Hepatocyte (in vitro differentiated cells): Measurements from ENCODE around the gene HSPB6. TPM values are rescaled to one million over a fixed set of nuclear protein-coding genes. Genes with fewer than 3 reads are reported as not detected.

ENCODE experiments used
- DNase-seq: peaks from one replicate; pipeline ENCODE4 v3.0.0-alpha.2; 2016; ENCODE audit warnings: low spot score
- H2AFZ ChIP-seq: fragments of 200-600 bp; sonication (generic); 2 replicates; pipeline ENCODE4 v1.6.0; 2016; ENCODE audit warnings: antibody characterized with exemption, mild to moderate bottlenecking
- H3K27ac ChIP-seq: fragments of 200-600 bp; sonication (generic); 2 replicates; pipeline ENCODE4 v1.5.1; 2016; ENCODE audit warnings: mild to moderate bottlenecking
- H3K27me3 ChIP-seq: fragments of 200-600 bp; sonication (generic); 2 replicates; pipeline ENCODE4 v1.6.1; 2016
- H3K36me3 ChIP-seq: fragments of 200-600 bp; sonication (generic); replicated peaks from 2 replicates; pipeline ENCODE4 v1.5.1; 2016; ENCODE audit warnings: low read depth; ENCODE audit not compliant: insufficient read depth
- H3K4me1 ChIP-seq: fragments of 200-600 bp; sonication (generic); 2 replicates; pipeline ENCODE4 v1.5.1; 2016; ENCODE audit warnings: mild to moderate bottlenecking, moderate library complexity; ENCODE audit not compliant: insufficient read depth
- H3K4me2 ChIP-seq: fragments of 200-600 bp; sonication (generic); 2 replicates; pipeline ENCODE4 v1.6.0; 2016
- H3K4me3 ChIP-seq: fragments of 200-600 bp; sonication (generic); 2 replicates; pipeline ENCODE4 v1.5.1; 2016; ENCODE audit warnings: mild to moderate bottlenecking
- H3K79me2 ChIP-seq: fragments of 200-600 bp; sonication (generic); 2 replicates; pipeline ENCODE4 v1.6.0; 2017; ENCODE audit warnings: mild to moderate bottlenecking
- H3K9me2 ChIP-seq: fragments of 200-600 bp; sonication (generic); replicated peaks from 2 replicates; pipeline ENCODE4 v1.6.0; 2017; ENCODE audit warnings: mild to moderate bottlenecking; ENCODE audit not compliant: insufficient read depth
- H3K9me3 ChIP-seq: fragments of 200-600 bp; sonication (generic); 2 replicates; pipeline ENCODE4 v1.5.1; 2016; ENCODE audit warnings: low read depth, mild to moderate bottlenecking
- H4K20me1 ChIP-seq: fragments of 200-600 bp; sonication (generic); 2 replicates; pipeline ENCODE4 v1.6.0; 2016; ENCODE audit warnings: mild to moderate bottlenecking; ENCODE audit not compliant: insufficient read depth, poor library complexity, severe bottlenecking
- EZH2 ChIP-seq: fragments of 200-600 bp; sonication (generic); IDR thresholded peaks from 2 replicates; pipeline ENCODE4 v1.6.1; 2016; ENCODE audit warnings: antibody characterized with exemption, mild to moderate bottlenecking, borderline replicate concordance
- EZH2phosphoT487 ChIP-seq: fragments of 200-600 bp; sonication (generic); IDR thresholded peaks from one replicate; pipeline ENCODE4 v1.6.1; 2018; ENCODE audit warnings: antibody characterized with exemption, mild to moderate bottlenecking, low read depth, moderate library complexity; ENCODE audit not compliant: unreplicated experiment, severe bottlenecking
- WGBS: methylation state at CpG from one replicate; pipeline ENCODE4 v1.1.6; 2016; ENCODE audit warnings: low lambda C conversion rate; ENCODE audit errors: missing lambda C conversion rate; 5-methylcytosine and 5-hydroxymethylcytosine counted together
- polyA plus RNA-seq: library from polyadenylated mRNA; unstranded; fragments of >200 nt; fragmentation: Nextera tagmentation; extraction: Ambion mirVana; gene quantifications from 2 replicates; pipeline ENCODE4 v1.2.1, GENCODE V29; 2016
- total RNA-seq: library from RNA; depleted of rRNA; stranded (reverse); fragments of >200 nt; gene quantifications from 2 replicates; pipeline ENCODE4 v1.2.3, GENCODE V29; 2014
- TF ChIP-seq, protein P1 (sequence below): fragments of 200-600 bp; sonication (generic); IDR thresholded peaks from 2 replicates; pipeline ENCODE4 v1.5.1; 2016; ENCODE audit warnings: antibody characterized with exemption, mild to moderate bottlenecking; ENCODE audit not compliant: poor library complexity

The HSPB6 gene
- total and polyA plus RNA-seq, 2 experiments from 2014 or later: 7.1 to 235 TPM

DNA sequence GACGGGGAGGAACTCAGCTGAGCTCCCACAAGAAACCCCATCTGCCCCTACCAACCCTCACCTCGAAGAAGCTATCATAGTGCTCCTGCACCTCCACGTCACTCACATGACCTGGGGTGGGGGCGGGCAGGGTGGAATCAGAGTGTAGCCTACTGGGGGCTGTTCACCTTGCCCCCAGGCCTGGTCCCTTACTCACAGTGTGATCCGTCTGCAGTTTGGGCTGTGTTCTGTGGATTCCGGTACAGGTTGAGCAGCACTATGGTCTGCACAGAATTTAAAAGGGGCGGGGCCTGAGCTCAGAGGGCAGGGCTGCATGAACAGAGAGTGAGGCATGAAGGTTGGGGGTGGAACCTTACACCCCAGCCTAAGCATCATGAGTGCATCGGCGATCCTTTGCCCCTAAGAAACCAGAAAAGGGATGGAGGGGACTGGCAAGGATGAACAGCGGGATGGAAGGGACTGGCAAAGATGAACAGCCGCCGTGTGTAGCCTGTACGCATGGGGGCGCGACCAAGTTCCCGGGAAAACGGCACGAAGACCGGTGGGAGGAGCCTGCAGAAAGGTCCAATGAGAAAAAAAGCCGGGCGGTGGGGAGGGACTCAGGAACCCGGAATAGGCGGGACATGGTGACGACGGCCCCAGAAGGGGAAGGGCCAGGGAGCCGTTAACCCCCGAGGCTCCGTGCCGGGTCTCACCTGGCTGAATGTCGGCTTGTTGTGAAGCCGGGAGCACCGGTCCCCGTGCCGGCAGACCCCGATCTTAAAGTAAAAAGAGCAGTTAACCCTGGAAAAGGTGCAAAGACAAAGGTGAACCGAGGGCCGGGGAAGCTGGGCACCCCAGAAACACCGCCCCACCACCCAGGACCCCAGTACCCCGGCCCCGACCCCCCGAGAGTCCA is 12.2 kb downstream of the HSPB6 start:
- Histone ChIP-seq H3K9me2 (no peaks in the 10 kb centered on the region), H3K79me2 (peaks cover 28% of the 10 kb centered on the region), H3K4me2 (peak overlapping the region; percentile 77), H3K36me3 (no peaks in the 10 kb centered on the region), H3K4me3 (peak overlapping the region; percentile 34), H3K27me3 (no peaks in the 10 kb centered on the region), H3K4me1 (peaks cover 15% of the 10 kb centered on the region), H4K20me1 (no peaks in the 10 kb centered on the region), H3K9me3 (no peaks in the 10 kb centered on the region), H2AFZ (peak overlapping the region; percentile 60), H3K27ac (peak overlapping the region; percentile 98)
- TF ChIP-seq, protein P1, sequence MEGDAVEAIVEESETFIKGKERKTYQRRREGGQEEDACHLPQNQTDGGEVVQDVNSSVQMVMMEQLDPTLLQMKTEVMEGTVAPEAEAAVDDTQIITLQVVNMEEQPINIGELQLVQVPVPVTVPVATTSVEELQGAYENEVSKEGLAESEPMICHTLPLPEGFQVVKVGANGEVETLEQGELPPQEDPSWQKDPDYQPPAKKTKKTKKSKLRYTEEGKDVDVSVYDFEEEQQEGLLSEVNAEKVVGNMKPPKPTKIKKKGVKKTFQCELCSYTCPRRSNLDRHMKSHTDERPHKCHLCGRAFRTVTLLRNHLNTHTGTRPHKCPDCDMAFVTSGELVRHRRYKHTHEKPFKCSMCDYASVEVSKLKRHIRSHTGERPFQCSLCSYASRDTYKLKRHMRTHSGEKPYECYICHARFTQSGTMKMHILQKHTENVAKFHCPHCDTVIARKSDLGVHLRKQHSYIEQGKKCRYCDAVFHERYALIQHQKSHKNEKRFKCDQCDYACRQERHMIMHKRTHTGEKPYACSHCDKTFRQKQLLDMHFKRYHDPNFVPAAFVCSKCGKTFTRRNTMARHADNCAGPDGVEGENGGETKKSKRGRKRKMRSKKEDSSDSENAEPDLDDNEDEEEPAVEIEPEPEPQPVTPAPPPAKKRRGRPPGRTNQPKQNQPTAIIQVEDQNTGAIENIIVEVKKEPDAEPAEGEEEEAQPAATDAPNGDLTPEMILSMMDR: peak; percentile 54
- TF ChIP-seq EZH2: no peak
- DNase-seq: peak; percentile 98
- 10% methylated on average over 39 of the region's 41 CpGs for WGBS

DNA sequence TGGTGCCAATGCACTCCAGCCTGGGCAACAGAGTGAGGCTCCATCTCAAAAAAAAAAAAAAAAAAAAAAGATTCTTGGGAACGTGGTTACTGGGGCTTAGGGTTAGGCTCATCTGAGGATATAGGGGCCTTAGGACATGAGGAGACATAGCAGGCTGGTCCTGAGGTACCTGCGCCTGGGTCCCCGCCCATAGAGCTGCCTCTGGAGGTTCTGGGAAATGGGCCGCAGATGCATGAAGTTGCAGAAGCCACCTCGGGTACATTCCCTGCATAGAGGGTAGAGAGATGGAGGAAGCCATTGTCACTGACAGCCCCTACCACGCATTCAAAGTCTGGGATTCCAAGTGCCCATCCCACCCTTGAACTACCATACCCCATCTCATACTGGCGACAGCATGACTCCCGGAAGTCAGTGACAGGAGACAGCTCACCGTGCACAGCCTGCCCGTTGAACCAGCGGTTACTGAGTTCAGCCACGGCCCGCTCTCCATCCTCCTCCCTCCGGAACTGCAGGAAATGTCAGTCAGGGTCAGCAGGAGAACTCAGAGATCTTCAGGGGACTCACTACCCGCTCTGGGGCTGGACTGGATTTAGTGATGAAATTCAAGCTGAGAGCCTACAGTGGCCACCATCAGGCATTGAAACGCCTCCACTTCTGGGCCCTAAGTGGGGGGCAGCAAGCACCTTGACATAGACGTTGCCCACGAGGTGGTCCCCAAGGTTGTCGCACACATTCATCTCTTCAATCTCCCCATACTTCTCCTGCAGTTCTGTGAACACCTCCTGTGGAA is 13.0 kb downstream of the HSPB6 start:
- WGBS: 96% methylated on average over 19 of the region's 19 CpGs
- H3K4me3 ChIP-seq: no peak overlapping the region
- H3K9me3 ChIP-seq: no peaks in the 10 kb centered on the region
- no peaks in the 10 kb centered on the region for H4K20me1 ChIP-seq
- H3K27me3 ChIP-seq: no peaks in the 10 kb centered on the region
- H3K4me2 ChIP-seq: peak overlapping the region; percentile 77
- H3K4me1 ChIP-seq: peaks cover 9% of the 10 kb centered on the region
- peaks cover 23% of the 10 kb centered on the region for H3K79me2 ChIP-seq
- H3K27ac ChIP-seq: no peak overlapping the region
- no peak for DNase-seq
- no peak for TF ChIP-seq EZH2
- TF ChIP-seq, protein P1: no peak
- TF ChIP-seq EZH2phosphoT487: no peak
- no peaks in the 10 kb centered on the region for H3K36me3 ChIP-seq
- no peak overlapping the region for H2AFZ ChIP-seq
- no peaks in the 10 kb centered on the region for H3K9me2 ChIP-seq

DNA sequence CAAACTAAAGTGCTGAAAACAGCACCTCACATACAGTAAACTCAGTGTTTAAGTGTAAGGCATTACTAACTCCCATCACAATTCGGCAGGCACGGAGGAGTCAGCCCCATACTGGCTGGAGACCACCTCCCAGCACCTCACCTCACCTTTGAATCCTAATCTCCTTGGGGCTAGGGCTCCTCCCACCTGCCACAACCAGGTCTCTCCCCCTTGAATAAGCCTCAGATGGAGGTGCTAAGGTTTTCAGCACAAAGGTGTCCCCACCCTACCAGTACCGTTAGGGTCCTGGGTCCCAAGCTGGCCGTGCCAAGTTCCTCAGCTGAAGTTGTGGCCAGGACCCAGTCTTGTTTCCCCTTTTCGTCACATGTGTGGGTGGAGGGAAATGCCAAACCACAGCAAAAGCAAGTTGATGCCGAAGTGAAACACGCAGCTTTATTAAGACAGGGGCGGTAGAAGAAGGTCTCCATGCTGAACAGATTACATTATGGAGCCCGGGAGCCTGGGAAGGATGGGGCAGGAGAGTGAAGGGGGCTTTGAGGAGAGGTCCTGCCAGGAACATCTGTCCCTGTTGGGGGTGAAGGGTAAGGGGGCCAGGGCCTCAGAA is 14.6 kb downstream of the HSPB6 start, which contains the start of gene IGFLR1:
Gene IGFLR1 (minus strand): TSS at position 332 of the 604 bp plus-strand sequence. CDS start 1,272 bp downstream, outside the sequence.
- H3K9me3 ChIP-seq: no peaks in the 10 kb centered on the region
- no peaks in the 10 kb centered on the region for H4K20me1 ChIP-seq
- H3K27ac ChIP-seq: peak within 1 kb of the TSS; percentile 41
- H3K36me3 ChIP-seq: no peaks in the 10 kb centered on the region
- no peaks in the 10 kb centered on the region for H3K9me2 ChIP-seq
- H3K79me2 ChIP-seq: peaks cover 15% of the 10 kb centered on the region
- H3K4me2 ChIP-seq: peak within 1 kb of the TSS; percentile 92
- no peak for DNase-seq
- H3K27me3 ChIP-seq: no peaks in the 10 kb centered on the region
- H2AFZ ChIP-seq: no peak within 1 kb of the TSS
- WGBS: 95% methylated on average over 9 of the region's 9 CpGs
- H3K4me3 ChIP-seq: no peak within 1 kb of the TSS
- peaks cover 9% of the 10 kb centered on the region for H3K4me1 ChIP-seq
- TF ChIP-seq EZH2 (no peak), EZH2phosphoT487 (no peak)
- TF ChIP-seq, protein P1: no peak
